ENCODE results near the gene PPP1R16B. TPM values are rescaled to one million over a fixed set of nuclear protein-coding genes. Genes with fewer than 3 reads are reported as not detected.

The PPP1R16B gene
- polyA plus RNA-seq, 1 donor from 2014 or later = 1.9 TPM

GRCh38 chr20:38815446-38815845, 9.9 kb downstream of the PPP1R16B start:
- no peaks in the 10 kb centered on the region for H3K9me2 ChIP-seq (ENCODE audit: insufficient read depth, low read length)
- H3K79me2 ChIP-seq (replicated peaks; ENCODE audit: insufficient read depth, low read length) = no peaks in the 10 kb centered on the region
- H3K9ac ChIP-seq (ENCODE audit: low read length) = no peak overlapping the region
- no peaks in the 10 kb centered on the region for H4K20me1 ChIP-seq (ENCODE audit: insufficient read depth)
- no peaks in the 10 kb centered on the region for H3K27me3 ChIP-seq (ENCODE audit: insufficient read depth, low read depth, low read length)
- H3K9me3 ChIP-seq (ENCODE audit: low read length) = no peaks in the 10 kb centered on the region
- TF ChIP-seq EZH2 (IDR thresholded peaks at IDR 0.05; ENCODE audit: borderline replicate concordance, insufficient read depth, low read length, poor library complexity, severe bottlenecking) = no peak
- no peak for TF ChIP-seq TAF1 (IDR thresholded peaks at IDR 0.05; ENCODE audit: low read depth)
- H3F3A ChIP-seq (ENCODE audit: insufficient read depth, low read length, poor library complexity, severe bottlenecking) = no peaks in the 10 kb centered on the region
- no peak overlapping the region for H3K27ac ChIP-seq (ENCODE audit: low read length)
- H3K4me3 ChIP-seq (ENCODE audit: low read length) = no peak overlapping the region
- H2AFZ ChIP-seq (ENCODE audit: low read depth, low read length) = no peak overlapping the region
- no peaks in the 10 kb centered on the region for H3K36me3 ChIP-seq (ENCODE audit: insufficient read depth, low read length)
- no peak overlapping the region for H3K4me2 ChIP-seq (ENCODE audit: low read length)

GRCh38 chr20:38818113-38819065, 12.9 kb downstream of the PPP1R16B start:
- Histone ChIP-seq H3K36me3 (ENCODE audit: insufficient read depth, low read length) (no peaks in the 10 kb centered on the region), H4K20me1 (ENCODE audit: insufficient read depth) (no peaks in the 10 kb centered on the region), H3K27me3 (ENCODE audit: insufficient read depth, low read depth, low read length) (no peaks in the 10 kb centered on the region), H3K4me2 (ENCODE audit: low read length) (no peak overlapping the region), H2AFZ (ENCODE audit: low read depth, low read length) (no peak overlapping the region), H3K9me2 (ENCODE audit: insufficient read depth, low read length) (no peaks in the 10 kb centered on the region), H3K9me3 (ENCODE audit: low read length) (no peaks in the 10 kb centered on the region), H3K4me3 (ENCODE audit: low read length) (no peak overlapping the region), H3K9ac (ENCODE audit: low read length) (no peak overlapping the region), H3K79me2 (replicated peaks; ENCODE audit: insufficient read depth, low read length) (no peaks in the 10 kb centered on the region), H3K27ac (ENCODE audit: low read length) (no peak overlapping the region), H3F3A (ENCODE audit: insufficient read depth, low read length, poor library complexity, severe bottlenecking) (no peaks in the 10 kb centered on the region)
- TF ChIP-seq POLR2AphosphoS5 (IDR thresholded peaks at IDR 0.05) = no peak
- TF ChIP-seq RAD21 (conservative IDR thresholded peaks at IDR 0.05) = no peak
- no peak for TF ChIP-seq EP300 (conservative IDR thresholded peaks at IDR 0.05; ENCODE audit: poor library complexity, severe bottlenecking)
- no peak for TF ChIP-seq SMC3 (conservative IDR thresholded peaks at IDR 0.05; ENCODE audit: poor library complexity)
- TF ChIP-seq TAF1 (IDR thresholded peaks at IDR 0.05; ENCODE audit: low read depth) = no peak
- TF ChIP-seq EZH2 (IDR thresholded peaks at IDR 0.05; ENCODE audit: borderline replicate concordance, insufficient read depth, low read length, poor library complexity, severe bottlenecking) = no peak
- TF ChIP-seq MXI1 (conservative IDR thresholded peaks at IDR 0.05; ENCODE audit: poor library complexity, severe bottlenecking) = no peak

GRCh38 chr20:38825571-38825900, 20.0 kb downstream of the PPP1R16B start:
- Histone ChIP-seq H3K27me3 (ENCODE audit: insufficient read depth, low read depth, low read length) (no peaks in the 10 kb centered on the region), H3K4me2 (ENCODE audit: low read length) (no peak overlapping the region), H3K79me2 (replicated peaks; ENCODE audit: insufficient read depth, low read length) (no peaks in the 10 kb centered on the region), H2AFZ (ENCODE audit: low read depth, low read length) (no peak overlapping the region), H4K20me1 (ENCODE audit: insufficient read depth) (no peaks in the 10 kb centered on the region), H3K27ac (ENCODE audit: low read length) (no peak overlapping the region), H3F3A (ENCODE audit: insufficient read depth, low read length, poor library complexity, severe bottlenecking) (no peaks in the 10 kb centered on the region), H3K36me3 (ENCODE audit: insufficient read depth, low read length) (no peaks in the 10 kb centered on the region), H3K9me3 (ENCODE audit: low read length) (no peaks in the 10 kb centered on the region), H3K9ac (ENCODE audit: low read length) (no peak overlapping the region), H3K4me3 (ENCODE audit: low read length) (no peak overlapping the region), H3K9me2 (ENCODE audit: insufficient read depth, low read length) (no peaks in the 10 kb centered on the region)
- no peak for TF ChIP-seq MXI1 (conservative IDR thresholded peaks at IDR 0.05; ENCODE audit: poor library complexity, severe bottlenecking)

- Histone ChIP-seq H3K36me3 (ENCODE audit: insufficient read depth, low read length) (no peaks in the 10 kb centered on the region), H3K27me3 (ENCODE audit: insufficient read depth, low read depth, low read length) (no peaks in the 10 kb centered on the region), H3F3A (ENCODE audit: insufficient read depth, low read length, poor library complexity, severe bottlenecking) (no peaks in the 10 kb centered on the region), H2AFZ (ENCODE audit: low read depth, low read length) (no peak overlapping the region), H3K79me2 (replicated peaks; ENCODE audit: insufficient read depth, low read length) (no peaks in the 10 kb centered on the region), H3K4me3 (ENCODE audit: low read length) (no peak overlapping the region), H3K9me3 (ENCODE audit: low read length) (no peaks in the 10 kb centered on the region), H4K20me1 (ENCODE audit: insufficient read depth) (no peaks in the 10 kb centered on the region), H3K9ac (ENCODE audit: low read length) (no peak overlapping the region), H3K27ac (ENCODE audit: low read length) (no peak overlapping the region), H3K9me2 (ENCODE audit: insufficient read depth, low read length) (no peaks in the 10 kb centered on the region), H3K4me2 (ENCODE audit: low read length) (no peak overlapping the region)
- TF ChIP-seq CTCF (IDR thresholded peaks at IDR 0.05; ENCODE audit: poor library complexity, severe bottlenecking) = no peak
- TF ChIP-seq SMC3 (conservative IDR thresholded peaks at IDR 0.05; ENCODE audit: poor library complexity) = no peak
- no peak for TF ChIP-seq RAD21 (conservative IDR thresholded peaks at IDR 0.05)
- TF ChIP-seq POLR2AphosphoS5 (IDR thresholded peaks at IDR 0.05) = no peak
- no peak for TF ChIP-seq TAF1 (IDR thresholded peaks at IDR 0.05; ENCODE audit: low read depth)
- TF ChIP-seq REST (IDR thresholded peaks at IDR 0.05; ENCODE audit: borderline replicate concordance) = no peak
- TF ChIP-seq EP300 (conservative IDR thresholded peaks at IDR 0.05; ENCODE audit: poor library complexity, severe bottlenecking) = no peak
- no peak for TF ChIP-seq MXI1 (conservative IDR thresholded peaks at IDR 0.05; ENCODE audit: poor library complexity, severe bottlenecking)
- TF ChIP-seq EZH2 (IDR thresholded peaks at IDR 0.05; ENCODE audit: borderline replicate concordance, insufficient read depth, low read length, poor library complexity, severe bottlenecking) = no peak
These were observed 20.6 kb downstream of the PPP1R16B start for GRCh38 chr20:38825901-38826625.
